HCT116 (cell line): ENCODE measurements around the gene PLCB1.

Source experiments
- CEBPB ChIP-seq: IDR thresholded peaks from 2 replicates; pipeline ENCODE4 v1.6.1; 2012; ENCODE audit warnings: low read depth
- CTCF ChIP-seq, 3 experiments: fragments of 200-600 bp in 1 of 3; sonication (generic) in 1 of 3; IDR thresholded peaks in 2 of 3; conservative IDR thresholded peaks in 1 of 3; 2 replicates each; pipeline ENCODE4 v1.5.1; 2012 to 2017; ENCODE audit warnings: low read depth in 2 of 3, low read length in 2 of 3, antibody characterized with exemption in 1 of 3, borderline replicate concordance in 1 of 3, control low read depth in 1 of 3, mild to moderate bottlenecking in 1 of 3, mixed read lengths in 1 of 3, mixed run types in 1 of 3, moderate library complexity in 1 of 3; ENCODE audit not compliant: insufficient read depth in 1 of 3
- EZH2 ChIP-seq: fragments of 200-600 bp; sonication (generic); IDR thresholded peaks from 2 replicates; pipeline ENCODE4 v1.6.1; 2017; ENCODE audit warnings: antibody characterized with exemption, mixed run types
- EZH2phosphoT487 ChIP-seq: fragments of 200-600 bp; IDR thresholded peaks from 2 replicates; pipeline ENCODE4 v1.6.1; 2018; ENCODE audit warnings: antibody characterized with exemption, borderline replicate concordance
- JUND ChIP-seq: IDR thresholded peaks from 2 replicates; pipeline ENCODE4 v1.6.1; 2012
- MAX ChIP-seq: IDR thresholded peaks from 2 replicates; pipeline ENCODE4 v1.6.1; 2012
- POLR2A ChIP-seq: IDR thresholded peaks from 2 replicates; pipeline ENCODE4 v1.7.0; 2011; ENCODE audit warnings: borderline replicate concordance; ENCODE audit not compliant: insufficient read depth, insufficient read length; ENCODE audit errors: extremely low read depth
- SP1 ChIP-seq: IDR thresholded peaks from 2 replicates; pipeline ENCODE4 v1.6.1; 2012; ENCODE audit warnings: low read depth
- YY1 ChIP-seq: IDR thresholded peaks from 2 replicates; pipeline ENCODE4 v1.6.1; 2011; ENCODE audit warnings: low read length, low read depth, moderate library complexity, mild to moderate bottlenecking; ENCODE audit not compliant: insufficient replicate concordance; ENCODE audit errors: extremely low read depth
- TF ChIP-seq, protein P1 (sequence below): IDR thresholded peaks from 2 replicates; pipeline ENCODE4 v1.6.1; 2012; ENCODE audit warnings: low read depth

GRCh38 chr20:8811801-8812594 lies 679.9 kb downstream of the PLCB1 start:
- TF ChIP-seq, protein P1, sequence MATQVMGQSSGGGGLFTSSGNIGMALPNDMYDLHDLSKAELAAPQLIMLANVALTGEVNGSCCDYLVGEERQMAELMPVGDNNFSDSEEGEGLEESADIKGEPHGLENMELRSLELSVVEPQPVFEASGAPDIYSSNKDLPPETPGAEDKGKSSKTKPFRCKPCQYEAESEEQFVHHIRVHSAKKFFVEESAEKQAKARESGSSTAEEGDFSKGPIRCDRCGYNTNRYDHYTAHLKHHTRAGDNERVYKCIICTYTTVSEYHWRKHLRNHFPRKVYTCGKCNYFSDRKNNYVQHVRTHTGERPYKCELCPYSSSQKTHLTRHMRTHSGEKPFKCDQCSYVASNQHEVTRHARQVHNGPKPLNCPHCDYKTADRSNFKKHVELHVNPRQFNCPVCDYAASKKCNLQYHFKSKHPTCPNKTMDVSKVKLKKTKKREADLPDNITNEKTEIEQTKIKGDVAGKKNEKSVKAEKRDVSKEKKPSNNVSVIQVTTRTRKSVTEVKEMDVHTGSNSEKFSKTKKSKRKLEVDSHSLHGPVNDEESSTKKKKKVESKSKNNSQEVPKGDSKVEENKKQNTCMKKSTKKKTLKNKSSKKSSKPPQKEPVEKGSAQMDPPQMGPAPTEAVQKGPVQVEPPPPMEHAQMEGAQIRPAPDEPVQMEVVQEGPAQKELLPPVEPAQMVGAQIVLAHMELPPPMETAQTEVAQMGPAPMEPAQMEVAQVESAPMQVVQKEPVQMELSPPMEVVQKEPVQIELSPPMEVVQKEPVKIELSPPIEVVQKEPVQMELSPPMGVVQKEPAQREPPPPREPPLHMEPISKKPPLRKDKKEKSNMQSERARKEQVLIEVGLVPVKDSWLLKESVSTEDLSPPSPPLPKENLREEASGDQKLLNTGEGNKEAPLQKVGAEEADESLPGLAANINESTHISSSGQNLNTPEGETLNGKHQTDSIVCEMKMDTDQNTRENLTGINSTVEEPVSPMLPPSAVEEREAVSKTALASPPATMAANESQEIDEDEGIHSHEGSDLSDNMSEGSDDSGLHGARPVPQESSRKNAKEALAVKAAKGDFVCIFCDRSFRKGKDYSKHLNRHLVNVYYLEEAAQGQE = no peak
- TF ChIP-seq CTCF (IDR thresholded peaks at IDR 0.05 in 2 of 3, conservative IDR thresholded peaks at IDR 0.05 in 1 of 3; ENCODE audit: borderline replicate concordance in 1 of 3, insufficient read depth in 1 of 3, low read depth in 2 of 3, low read length in 2 of 3) (no peak), EZH2phosphoT487 (no peak), POLR2A (no peak), JUND (no peak), EZH2 (no peak), YY1 (no peak), SP1 (no peak), CEBPB (no peak), MAX (no peak)
